Measurements from ENCODE around the gene QRICH1.

QRICH1 gene

GRCh38 chr3:49111347-49111746, 17.5 kb upstream of the QRICH1 start:
- no peaks in the 10 kb centered on the region for H3K9me3 ChIP-seq (ENCODE audit: control insufficient read depth, low read length)
- DNase-seq (ENCODE audit: low read depth), result no peak
- H3K9ac ChIP-seq (ENCODE audit: low read length), result no peak overlapping the region
- no peaks in the 10 kb centered on the region for H3K4me1 ChIP-seq (ENCODE audit: control insufficient read depth, insufficient read depth, low read length)
- H3K27me3 ChIP-seq (replicated peaks; ENCODE audit: control insufficient read depth, insufficient read depth, low read length), result no peaks in the 10 kb centered on the region
- no peak overlapping the region for H3K4me3 ChIP-seq (ENCODE audit: low read length)
- peaks cover 84% of the 10 kb centered on the region for H3K36me3 ChIP-seq (ENCODE audit: control insufficient read depth, insufficient read depth, low read length, severe bottlenecking)

- no peak overlapping the region for H3K4me3 ChIP-seq (ENCODE audit: low read length)
- no peaks in the 10 kb centered on the region for H3K9me3 ChIP-seq (ENCODE audit: control insufficient read depth, low read length)
- peaks cover 3% of the 10 kb centered on the region for H3K4me1 ChIP-seq (ENCODE audit: control insufficient read depth, insufficient read depth, low read length)
- no peak for DNase-seq (ENCODE audit: low read depth)
- no peak overlapping the region for H3K9ac ChIP-seq (ENCODE audit: low read length)
- no peaks in the 10 kb centered on the region for H3K27me3 ChIP-seq (replicated peaks; ENCODE audit: control insufficient read depth, insufficient read depth, low read length)
- peaks cover 79% of the 10 kb centered on the region for H3K36me3 ChIP-seq (ENCODE audit: control insufficient read depth, insufficient read depth, low read length, severe bottlenecking)
Observed at GRCh38 chr3:49110780-49111179, 16.9 kb upstream of the QRICH1 start.

GRCh38 chr3:49108346-49108745, 14.5 kb upstream of the QRICH1 start:
- Histone ChIP-seq H3K36me3 (ENCODE audit: control insufficient read depth, insufficient read depth, low read length, severe bottlenecking) (peaks cover 54% of the 10 kb centered on the region), H3K9ac (ENCODE audit: low read length) (no peak overlapping the region)

GRCh38 chr3:49104427-49105291, 10.8 kb upstream of the QRICH1 start, which contains the start of gene QARS1:
Gene QARS1, minus strand, starts transcription at chr3:49104757. Its CDS starts 24 bp downstream, at chr3:49104733.
- Histone ChIP-seq H3K4me3 (ENCODE audit: low read length) (peak within 1 kb of the TSS; percentile 100), H3K27me3 (replicated peaks; ENCODE audit: control insufficient read depth, insufficient read depth, low read length) (no peaks in the 10 kb centered on the region), H3K36me3 (ENCODE audit: control insufficient read depth, insufficient read depth, low read length, severe bottlenecking) (peaks cover 48% of the 10 kb centered on the region), H3K4me1 (ENCODE audit: control insufficient read depth, insufficient read depth, low read length) (peaks cover 22% of the 10 kb centered on the region), H3K9ac (ENCODE audit: low read length) (peak within 1 kb of the TSS; percentile 99), H3K9me3 (ENCODE audit: control insufficient read depth, low read length) (no peaks in the 10 kb centered on the region)
- peak; percentile 96 for DNase-seq (ENCODE audit: low read depth)

More at GRCh38 chr3:49108346-49108745, 14.5 kb upstream of the QRICH1 start:
- no peak for DNase-seq (ENCODE audit: low read depth)
- Histone ChIP-seq H3K4me1 (ENCODE audit: control insufficient read depth, insufficient read depth, low read length) (peaks cover 18% of the 10 kb centered on the region), H3K4me3 (ENCODE audit: low read length) (no peak overlapping the region), H3K27me3 (replicated peaks; ENCODE audit: control insufficient read depth, insufficient read depth, low read length) (no peaks in the 10 kb centered on the region), H3K9me3 (ENCODE audit: control insufficient read depth, low read length) (no peaks in the 10 kb centered on the region)

GRCh38 chr3:49104052-49104426, 10.2 kb upstream of the QRICH1 start:
- H3K4me3 ChIP-seq (ENCODE audit: low read length), result peak overlapping the region; percentile 100
- H3K36me3 ChIP-seq (ENCODE audit: control insufficient read depth, insufficient read depth, low read length, severe bottlenecking), result peaks cover 48% of the 10 kb centered on the region
- H3K4me1 ChIP-seq (ENCODE audit: control insufficient read depth, insufficient read depth, low read length), result peaks cover 22% of the 10 kb centered on the region
- no peaks in the 10 kb centered on the region for H3K9me3 ChIP-seq (ENCODE audit: control insufficient read depth, low read length)
- DNase-seq (ENCODE audit: low read depth), result no peak
- H3K27me3 ChIP-seq (replicated peaks; ENCODE audit: control insufficient read depth, insufficient read depth, low read length), result no peaks in the 10 kb centered on the region
- peak overlapping the region; percentile 99 for H3K9ac ChIP-seq (ENCODE audit: low read length)

- H3K4me3 ChIP-seq (ENCODE audit: low read length), result no peak overlapping the region
- H3K36me3 ChIP-seq (ENCODE audit: control insufficient read depth, insufficient read depth, low read length, severe bottlenecking), result peaks cover 61% of the 10 kb centered on the region
- no peaks in the 10 kb centered on the region for H3K27me3 ChIP-seq (replicated peaks; ENCODE audit: control insufficient read depth, insufficient read depth, low read length)
- peaks cover 15% of the 10 kb centered on the region for H3K4me1 ChIP-seq (ENCODE audit: control insufficient read depth, insufficient read depth, low read length)
- no peak for DNase-seq (ENCODE audit: low read depth)
- H3K9me3 ChIP-seq (ENCODE audit: control insufficient read depth, low read length), result no peaks in the 10 kb centered on the region
- H3K9ac ChIP-seq (ENCODE audit: low read length), result no peak overlapping the region
Observed at GRCh38 chr3:49100046-49100615, 6.3 kb upstream of the QRICH1 start.

GRCh38 chr3:49098910-49099630, 5.2 kb upstream of the QRICH1 start:
- Histone ChIP-seq H3K4me3 (ENCODE audit: low read length) (no peak overlapping the region), H3K9me3 (ENCODE audit: control insufficient read depth, low read length) (no peaks in the 10 kb centered on the region), H3K27me3 (replicated peaks; ENCODE audit: control insufficient read depth, insufficient read depth, low read length) (no peaks in the 10 kb centered on the region), H3K9ac (ENCODE audit: low read length) (no peak overlapping the region), H3K4me1 (ENCODE audit: control insufficient read depth, insufficient read depth, low read length) (peaks cover 17% of the 10 kb centered on the region), H3K36me3 (ENCODE audit: control insufficient read depth, insufficient read depth, low read length, severe bottlenecking) (peaks cover 61% of the 10 kb centered on the region)
- DNase-seq (ENCODE audit: low read depth), result no peak

GRCh38 chr3:49098429-49098828, 4.6 kb upstream of the QRICH1 start:
- Histone ChIP-seq H3K36me3 (ENCODE audit: control insufficient read depth, insufficient read depth, low read length, severe bottlenecking) (peaks cover 61% of the 10 kb centered on the region), H3K9me3 (ENCODE audit: control insufficient read depth, low read length) (no peaks in the 10 kb centered on the region), H3K9ac (ENCODE audit: low read length) (no peak overlapping the region), H3K4me3 (ENCODE audit: low read length) (no peak overlapping the region), H3K4me1 (ENCODE audit: control insufficient read depth, insufficient read depth, low read length) (peaks cover 11% of the 10 kb centered on the region), H3K27me3 (replicated peaks; ENCODE audit: control insufficient read depth, insufficient read depth, low read length) (no peaks in the 10 kb centered on the region)
- DNase-seq (ENCODE audit: low read depth), result no peak

- Histone ChIP-seq H3K4me3 (ENCODE audit: low read length) (peak overlapping the region; percentile 99), H3K4me1 (ENCODE audit: control insufficient read depth, insufficient read depth, low read length) (peaks cover 35% of the 10 kb centered on the region), H3K36me3 (ENCODE audit: control insufficient read depth, insufficient read depth, low read length, severe bottlenecking) (peaks cover 22% of the 10 kb centered on the region), H3K27me3 (replicated peaks; ENCODE audit: control insufficient read depth, insufficient read depth, low read length) (no peaks in the 10 kb centered on the region), H3K9ac (ENCODE audit: low read length) (peak overlapping the region; percentile 98), H3K9me3 (ENCODE audit: control insufficient read depth, low read length) (no peaks in the 10 kb centered on the region)
- DNase-seq (ENCODE audit: low read depth), result peak; percentile 89
Observed at GRCh38 chr3:49092938-49093852, 676 bp downstream of the QRICH1 start.

GRCh38 chr3:49081429-49081828, 12.4 kb downstream of the QRICH1 start:
- Histone ChIP-seq H3K27me3 (replicated peaks; ENCODE audit: control insufficient read depth, insufficient read depth, low read length) (no peaks in the 10 kb centered on the region), H3K4me3 (ENCODE audit: low read length) (no peak overlapping the region), H3K4me1 (ENCODE audit: control insufficient read depth, insufficient read depth, low read length) (no peaks in the 10 kb centered on the region), H3K9me3 (ENCODE audit: control insufficient read depth, low read length) (no peaks in the 10 kb centered on the region), H3K36me3 (ENCODE audit: control insufficient read depth, insufficient read depth, low read length, severe bottlenecking) (peaks cover 19% of the 10 kb centered on the region), H3K9ac (ENCODE audit: low read length) (no peak overlapping the region)
- no peak for DNase-seq (ENCODE audit: low read depth)
